Neural progenitor cell (in vitro differentiated cells): ENCODE measurements around the gene ABAT.

Experiments
- CTCF ChIP-seq: fragments of 200-600 bp; sonication (generic); IDR thresholded peaks from 2 replicates; pipeline ENCODE4 v1.5.1; 2017; ENCODE audit warnings: antibody characterized with exemption, mild to moderate bottlenecking
- EZH2 ChIP-seq: fragments of 200-600 bp; sonication (generic); IDR thresholded peaks from 2 replicates; pipeline ENCODE4 v1.6.1; 2017; ENCODE audit warnings: antibody characterized with exemption, mild to moderate bottlenecking, moderate library complexity

GRCh38 chr16:8721336-8722024 is 47.1 kb downstream of the ABAT start:
- TF ChIP-seq CTCF (no peak), EZH2 (no peak)
